NCI-H2171 (cell line): ENCODE measurements around the gene VKORC1L1.
"Not testable (repeated sequence)": the region's sequence is repeated elsewhere in the genome, so short reads cannot be mapped to it uniquely, and the experiment has no call there.

ENCODE experiments used
- DNase-seq: peaks from one replicate; lab custom pipeline; 2025; lab: John Stamatoyannopoulos, UW

The VKORC1L1 gene

DNA sequence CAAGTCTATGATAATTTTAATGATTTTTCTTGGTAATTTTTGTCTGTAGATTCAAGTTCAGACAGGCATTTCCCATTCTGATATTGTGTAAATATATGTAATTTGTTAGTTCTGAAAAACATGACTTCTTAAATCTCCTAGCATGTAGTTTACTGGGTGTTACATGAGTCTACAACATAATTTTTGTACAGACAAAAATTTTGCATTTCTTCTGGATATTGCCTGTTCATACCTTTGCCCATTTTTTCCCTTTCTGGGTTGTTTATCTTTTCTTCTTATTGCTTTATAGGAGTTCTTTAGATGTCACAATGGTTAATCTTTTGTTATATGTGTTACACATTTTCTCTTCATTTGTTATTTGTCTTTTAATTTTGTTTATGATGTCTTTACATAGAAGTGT, 12.1 kb downstream of the VKORC1L1 start:
- DNase-seq: not testable (repeated sequence)

GRCh38 chr7:65885533-65885932, 12.7 kb downstream of the VKORC1L1 start:
- DNase-seq: not testable (repeated sequence)

DNA sequence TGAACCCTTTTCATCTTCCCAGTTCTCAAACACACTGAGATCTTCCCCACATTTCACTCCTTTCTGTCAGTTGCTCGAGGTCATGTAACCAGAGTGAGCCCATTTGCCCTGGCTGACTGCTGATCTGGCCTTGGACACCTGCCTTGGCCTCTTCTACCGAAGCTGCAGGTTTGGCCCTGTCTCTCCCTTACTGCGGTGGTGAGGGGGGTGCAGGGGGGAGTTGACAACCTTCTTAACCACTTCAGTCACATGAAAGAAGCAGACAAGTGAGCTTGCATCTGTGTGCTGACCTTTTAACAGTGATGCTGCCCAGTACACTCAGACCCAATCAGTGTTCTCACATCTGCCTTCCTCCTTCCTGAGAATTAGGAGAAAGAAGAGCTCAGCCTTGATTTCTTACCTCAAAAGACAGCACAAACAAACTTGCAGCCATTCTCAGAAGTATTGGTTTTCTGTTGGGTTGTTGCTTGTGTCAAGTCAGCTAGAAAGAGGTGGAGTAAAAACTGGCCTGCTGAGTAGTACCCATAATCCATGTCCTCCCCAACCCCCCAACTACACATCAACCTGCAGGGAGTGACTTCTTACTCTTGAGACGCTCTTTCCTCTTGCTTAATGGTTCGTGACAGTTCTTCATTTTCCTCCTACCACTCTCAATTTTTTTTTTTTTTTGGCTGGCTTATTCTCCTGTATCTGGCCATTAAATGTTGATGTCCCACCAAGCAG, 15.7 kb downstream of the VKORC1L1 start:
- not testable (repeated sequence) for DNase-seq

DNA sequence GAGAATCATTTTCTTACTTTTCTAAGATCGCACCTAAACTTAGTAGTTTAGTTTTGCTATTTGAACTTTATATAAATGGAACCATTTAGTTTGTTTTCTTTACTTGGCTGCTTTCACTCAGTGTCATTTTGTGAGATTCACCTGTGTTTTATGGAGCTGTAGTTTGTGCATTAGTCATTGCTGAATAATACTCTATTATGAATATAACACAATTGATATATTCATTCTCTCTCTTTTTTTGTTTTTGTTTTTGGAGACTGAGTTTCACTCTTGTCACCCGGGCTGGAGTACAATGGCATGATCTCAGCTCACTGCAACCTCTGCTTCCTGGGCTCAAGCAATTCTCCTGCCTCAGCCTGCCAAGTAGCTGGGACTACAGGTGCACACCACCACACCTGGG, 16.8 kb downstream of the VKORC1L1 start:
- DNase-seq: not testable (repeated sequence)

DNA sequence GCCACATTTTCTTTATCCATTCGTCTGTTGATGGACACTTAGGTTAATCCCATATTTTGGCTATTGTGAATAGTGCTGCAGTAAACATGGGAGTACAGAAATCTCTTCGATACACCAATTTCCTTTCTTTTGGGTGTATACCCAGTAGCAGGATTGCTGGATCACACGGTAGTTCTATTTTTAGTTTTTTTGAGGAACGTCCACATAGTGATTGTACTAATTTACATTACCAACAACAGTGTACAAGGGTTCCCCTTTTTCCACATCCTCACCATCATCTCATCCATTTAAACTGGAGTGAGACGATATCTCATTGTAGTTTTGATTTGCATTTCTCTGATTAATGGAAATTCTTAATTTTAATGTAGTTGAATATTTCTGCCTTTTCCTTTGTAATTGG, 19.3 kb downstream of the VKORC1L1 start:
- no peak for DNase-seq

DNA sequence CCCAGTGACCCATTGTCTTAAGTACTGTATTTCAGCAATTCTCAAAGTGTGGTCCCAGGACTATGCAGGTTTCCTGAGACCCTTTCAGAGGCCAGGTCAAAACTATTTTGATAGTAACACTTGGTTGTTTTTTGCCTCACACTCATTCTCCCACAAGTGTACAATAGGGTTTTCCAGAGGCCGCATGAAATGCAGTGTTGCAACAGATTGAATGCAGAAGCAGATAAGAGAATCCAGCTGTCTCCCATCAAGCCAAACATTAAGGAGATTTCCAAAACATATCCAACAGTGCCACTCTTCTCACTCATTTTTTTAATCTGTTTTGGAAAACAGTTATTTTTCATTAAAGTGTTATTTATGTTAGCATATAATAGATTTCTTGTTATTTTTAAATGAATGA, 20.0 kb downstream of the VKORC1L1 start:
- no peak for DNase-seq

- no peak for DNase-seq
Observed at GRCh38 chr7:65896279-65896870, 23.5 kb downstream of the VKORC1L1 start.

DNA sequence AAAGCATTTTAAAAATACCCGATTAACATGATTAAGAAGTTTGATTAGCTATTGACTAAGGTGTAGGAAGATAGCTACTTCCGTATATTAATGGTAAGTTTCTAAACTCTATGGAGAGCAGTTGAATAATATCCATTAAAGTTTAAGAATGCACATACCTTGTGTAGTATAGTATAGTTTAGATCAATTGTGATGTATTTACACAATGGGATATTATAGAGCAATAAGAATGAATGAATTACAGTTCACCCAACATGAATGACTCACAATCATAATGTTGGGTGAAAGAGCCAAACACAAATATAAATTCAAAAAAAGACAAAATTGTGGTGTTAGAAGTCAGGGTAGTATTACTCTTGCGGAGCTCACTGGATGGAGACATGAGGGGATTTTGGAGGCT, 24.4 kb downstream of the VKORC1L1 start:
- not testable (repeated sequence) for DNase-seq

GRCh38 chr7:65898677-65899447, 26.0 kb downstream of the VKORC1L1 start:
- not testable (repeated sequence) for DNase-seq

- DNase-seq: no peak
Observed at GRCh38 chr7:65902306-65902705, 29.4 kb downstream of the VKORC1L1 start.

GRCh38 chr7:65907501-65908198, 34.8 kb downstream of the VKORC1L1 start:
- no peak for DNase-seq

- DNase-seq: no peak
Observed at GRCh38 chr7:65910237-65910636, 37.4 kb downstream of the VKORC1L1 start.

GRCh38 chr7:65912237-65912636, 39.4 kb downstream of the VKORC1L1 start:
- no peak for DNase-seq

DNA sequence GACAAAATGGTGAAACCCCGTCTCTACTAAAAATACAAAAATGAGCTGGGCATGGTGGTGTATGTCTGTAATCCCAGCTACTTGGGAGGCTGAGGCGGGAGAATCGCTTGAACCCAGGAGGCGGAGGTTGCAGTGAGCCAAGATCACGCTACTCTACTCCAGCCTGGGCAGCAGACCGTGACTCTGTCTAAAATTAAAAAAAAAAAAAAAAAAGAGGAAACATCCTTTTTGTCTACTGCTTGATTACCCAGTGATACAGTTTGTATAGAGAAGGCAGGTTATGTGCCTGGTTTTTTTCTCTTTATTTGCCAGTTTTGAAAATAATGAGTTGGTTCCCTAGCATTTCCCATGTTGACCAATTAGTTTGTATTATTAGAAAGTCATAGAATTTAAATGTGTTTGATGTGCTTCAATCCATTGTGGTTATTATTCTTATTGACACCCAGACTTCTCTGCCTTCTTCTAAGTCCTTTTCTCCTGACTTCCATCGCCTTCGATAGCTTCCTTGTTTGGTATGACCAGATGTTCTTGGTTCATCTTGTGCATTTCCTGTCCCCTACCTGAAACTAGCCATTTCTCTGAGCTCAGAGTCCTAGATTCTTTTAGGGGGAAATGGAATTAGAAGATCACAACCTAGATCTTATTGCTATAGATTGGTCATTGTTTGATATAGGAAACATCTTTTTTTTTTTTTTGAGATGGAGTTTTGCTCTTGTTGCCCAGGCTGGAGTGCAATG, 43.2 kb downstream of the VKORC1L1 start:
- no peak for DNase-seq

- no peak for DNase-seq
Observed at GRCh38 chr7:65923316-65923715, 50.4 kb downstream of the VKORC1L1 start.

DNA sequence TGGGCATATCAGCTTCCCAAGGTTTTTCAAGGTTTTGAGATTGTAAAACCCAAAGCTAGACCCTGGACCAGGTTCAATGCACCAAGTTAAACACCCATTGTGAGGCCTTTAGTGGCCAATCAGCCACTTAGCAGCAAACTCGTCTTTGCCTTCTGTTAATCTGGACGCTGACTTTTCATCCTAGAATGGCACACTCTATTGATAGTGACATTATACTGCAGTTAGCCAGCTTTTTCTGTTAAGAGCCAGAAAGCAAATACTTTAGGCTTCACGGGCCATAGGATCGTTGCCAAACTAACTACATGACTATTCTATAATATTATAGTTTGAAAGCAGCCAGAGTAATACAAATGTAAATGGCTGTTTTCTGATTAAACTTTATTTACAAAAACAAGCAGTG, 51.3 kb downstream of the VKORC1L1 start:
- DNase-seq: no peak

DNA sequence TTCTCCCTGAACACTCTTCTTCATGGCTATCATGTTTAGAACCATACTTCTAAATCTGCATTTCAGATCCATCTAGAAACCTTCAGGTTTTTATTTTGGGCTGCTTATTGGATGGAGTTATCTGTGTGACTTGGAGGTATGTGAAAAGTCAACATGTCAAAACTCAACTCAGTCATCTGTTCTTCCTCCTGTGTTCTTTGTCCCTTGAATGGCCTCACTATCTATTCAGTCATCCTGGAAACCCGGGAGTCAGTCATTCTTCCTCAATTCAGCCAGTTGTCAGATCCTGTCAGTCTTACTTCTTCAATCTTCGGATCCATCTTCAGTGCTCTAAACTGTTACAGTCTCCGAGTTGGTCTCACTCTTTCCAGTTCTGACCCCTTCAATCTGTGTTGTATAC, 52.2 kb downstream of the VKORC1L1 start:
- DNase-seq: no peak

DNA sequence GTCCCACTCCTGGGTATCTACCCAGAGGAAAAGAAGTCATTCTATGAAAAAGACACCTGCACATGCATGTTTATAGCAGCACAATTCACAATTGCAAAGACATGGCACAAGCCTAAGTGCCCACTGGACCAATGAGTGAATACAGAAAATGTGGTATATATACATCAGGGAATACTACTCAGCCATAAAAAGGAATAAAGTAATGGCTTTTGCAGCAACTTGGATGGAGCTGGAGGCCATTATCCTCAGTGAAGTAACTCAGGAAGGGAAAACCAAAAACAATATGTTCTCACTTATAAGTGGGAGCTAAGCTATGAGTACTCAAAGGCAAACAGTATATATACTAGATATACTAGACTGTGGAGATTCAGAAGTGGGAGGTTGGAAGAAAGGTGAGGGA, 53.7 kb downstream of the VKORC1L1 start:
- DNase-seq: no peak

GRCh38 chr7:65927489-65928448, 54.9 kb downstream of the VKORC1L1 start:
- DNase-seq: no peak

GRCh38 chr7:65931685-65932084, 58.8 kb downstream of the VKORC1L1 start:
- DNase-seq: no peak

- DNase-seq: no peak
Observed at GRCh38 chr7:65937296-65937695, 64.4 kb downstream of the VKORC1L1 start.
